SU-DHL-6 (cell line): ENCODE data around the gene MESD.

Source experiments
- EZH2phosphoT487 ChIP-seq: fragments of 200-600 bp; sonication (generic), shearing (Covaris generic); conservative IDR thresholded peaks from 2 replicates; pipeline ENCODE4 v1.6.1; 2018; ENCODE audit warnings: mild to moderate bottlenecking, antibody characterized with exemption, low read length, moderate library complexity, mixed read lengths
- TF ChIP-seq, protein P1 (sequence below): fragments of 200-600 bp; sonication (generic); IDR thresholded peaks from one replicate; pipeline ENCODE4 v1.5.1; 2017; ENCODE audit warnings: antibody characterized with exemption, mild to moderate bottlenecking, low read length, moderate library complexity; ENCODE audit not compliant: insufficient read depth, poor library complexity, severe bottlenecking

- TF ChIP-seq, protein P1, sequence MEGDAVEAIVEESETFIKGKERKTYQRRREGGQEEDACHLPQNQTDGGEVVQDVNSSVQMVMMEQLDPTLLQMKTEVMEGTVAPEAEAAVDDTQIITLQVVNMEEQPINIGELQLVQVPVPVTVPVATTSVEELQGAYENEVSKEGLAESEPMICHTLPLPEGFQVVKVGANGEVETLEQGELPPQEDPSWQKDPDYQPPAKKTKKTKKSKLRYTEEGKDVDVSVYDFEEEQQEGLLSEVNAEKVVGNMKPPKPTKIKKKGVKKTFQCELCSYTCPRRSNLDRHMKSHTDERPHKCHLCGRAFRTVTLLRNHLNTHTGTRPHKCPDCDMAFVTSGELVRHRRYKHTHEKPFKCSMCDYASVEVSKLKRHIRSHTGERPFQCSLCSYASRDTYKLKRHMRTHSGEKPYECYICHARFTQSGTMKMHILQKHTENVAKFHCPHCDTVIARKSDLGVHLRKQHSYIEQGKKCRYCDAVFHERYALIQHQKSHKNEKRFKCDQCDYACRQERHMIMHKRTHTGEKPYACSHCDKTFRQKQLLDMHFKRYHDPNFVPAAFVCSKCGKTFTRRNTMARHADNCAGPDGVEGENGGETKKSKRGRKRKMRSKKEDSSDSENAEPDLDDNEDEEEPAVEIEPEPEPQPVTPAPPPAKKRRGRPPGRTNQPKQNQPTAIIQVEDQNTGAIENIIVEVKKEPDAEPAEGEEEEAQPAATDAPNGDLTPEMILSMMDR = no peak
- TF ChIP-seq EZH2phosphoT487 = no peak
These were observed 84.6 kb downstream of the MESD start for GRCh38 chr15:80904998-80905397.
